Measurements from ENCODE around the gene ATP1A1.

GRCh38 chr1:116408193-116408592 is 35.1 kb downstream of the ATP1A1 start:
- TF ChIP-seq CTCF (IDR thresholded peaks at IDR 0.05) = no peak
- no peak for TF ChIP-seq EZH2 (IDR thresholded peaks at IDR 0.05; ENCODE audit: borderline replicate concordance, insufficient read depth, low read depth, low read length, poor library complexity, severe bottlenecking)
